NB4 (cell line): Measurements from ENCODE around the gene ZMYND8.
"Not testable (repeated sequence)": the region's sequence is repeated elsewhere in the genome, so short reads cannot be mapped to it uniquely, and the experiment has no call there.

Source experiments
- DNase-seq: peaks from one replicate; pipeline ENCODE4 v3.0.0; 2010; ENCODE audit warnings: low read depth
- H3K4me3 ChIP-seq: one replicate; pipeline ENCODE4 v1.5.1; 2011; ENCODE audit warnings: mild to moderate bottlenecking, low read depth, low read length, moderate library complexity
- MYC ChIP-seq: IDR thresholded peaks from 2 replicates; pipeline ENCODE4 v1.6.1; 2011; ENCODE audit warnings: low read depth, low read length
- POLR2A ChIP-seq: IDR thresholded peaks from 2 replicates; pipeline ENCODE4 v1.6.1; 2011; ENCODE audit warnings: mild to moderate bottlenecking; ENCODE audit not compliant: insufficient read length; ENCODE audit errors: extremely low read depth
- TF ChIP-seq, protein P1 (sequence below): IDR thresholded peaks from one replicate; pipeline ENCODE4 v1.5.1; 2012; ENCODE audit warnings: low read depth, low read length
- TF ChIP-seq, protein P2 (sequence below): IDR thresholded peaks from 2 replicates; pipeline ENCODE4 v1.6.1; 2011; ENCODE audit warnings: low read depth, low read length

ZMYND8 gene

DNA sequence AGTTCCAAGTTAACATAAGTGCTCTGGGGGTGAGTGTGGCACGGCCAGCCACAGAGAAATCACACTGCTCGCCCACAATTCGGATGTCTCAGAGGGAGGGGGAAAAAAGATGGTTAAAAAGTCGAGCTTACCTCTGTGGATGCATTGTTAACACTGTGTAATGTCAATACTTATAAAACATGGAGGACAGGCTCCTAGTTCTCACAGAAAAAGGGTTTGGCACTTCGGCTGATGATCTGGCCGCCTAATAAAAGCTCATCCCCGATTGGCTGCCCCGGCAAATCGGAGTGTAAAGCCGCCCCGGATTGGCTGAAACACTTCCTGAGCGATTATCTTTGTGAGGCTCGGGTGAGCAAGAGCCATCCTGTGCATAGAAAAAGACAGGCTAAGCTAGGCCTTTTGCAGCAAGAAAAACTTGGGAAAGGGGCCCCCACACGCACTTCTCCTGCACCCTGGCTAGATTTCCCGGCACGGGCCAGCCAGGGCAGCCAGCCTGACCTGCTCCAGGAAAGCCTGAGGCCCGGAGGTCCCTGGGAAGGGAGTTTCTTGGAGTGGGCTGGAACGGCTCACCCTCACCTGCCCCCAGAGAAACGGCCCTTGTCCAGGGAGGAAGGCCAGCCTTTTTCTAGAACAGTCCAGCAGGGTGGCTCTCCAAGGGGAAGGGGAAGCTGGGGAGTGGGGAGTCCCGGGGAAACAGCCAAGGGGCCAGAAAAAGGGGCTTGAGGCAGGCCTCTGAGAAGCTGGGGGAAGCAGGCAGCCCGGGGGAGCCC lies at the start of gene ZMYND8:
TSS of gene ZMYND8 (minus strand) at position 174 of the 770 bp plus-strand sequence. CDS start at position 145, 29 bp downstream.
- TF ChIP-seq MYC (0 out of 2 replicates have a peak, but pooled peaks have one; percentile 3), POLR2A (peak; percentile 64)
- TF ChIP-seq, protein P1, sequence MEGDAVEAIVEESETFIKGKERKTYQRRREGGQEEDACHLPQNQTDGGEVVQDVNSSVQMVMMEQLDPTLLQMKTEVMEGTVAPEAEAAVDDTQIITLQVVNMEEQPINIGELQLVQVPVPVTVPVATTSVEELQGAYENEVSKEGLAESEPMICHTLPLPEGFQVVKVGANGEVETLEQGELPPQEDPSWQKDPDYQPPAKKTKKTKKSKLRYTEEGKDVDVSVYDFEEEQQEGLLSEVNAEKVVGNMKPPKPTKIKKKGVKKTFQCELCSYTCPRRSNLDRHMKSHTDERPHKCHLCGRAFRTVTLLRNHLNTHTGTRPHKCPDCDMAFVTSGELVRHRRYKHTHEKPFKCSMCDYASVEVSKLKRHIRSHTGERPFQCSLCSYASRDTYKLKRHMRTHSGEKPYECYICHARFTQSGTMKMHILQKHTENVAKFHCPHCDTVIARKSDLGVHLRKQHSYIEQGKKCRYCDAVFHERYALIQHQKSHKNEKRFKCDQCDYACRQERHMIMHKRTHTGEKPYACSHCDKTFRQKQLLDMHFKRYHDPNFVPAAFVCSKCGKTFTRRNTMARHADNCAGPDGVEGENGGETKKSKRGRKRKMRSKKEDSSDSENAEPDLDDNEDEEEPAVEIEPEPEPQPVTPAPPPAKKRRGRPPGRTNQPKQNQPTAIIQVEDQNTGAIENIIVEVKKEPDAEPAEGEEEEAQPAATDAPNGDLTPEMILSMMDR: no peak
- TF ChIP-seq, protein P2, sequence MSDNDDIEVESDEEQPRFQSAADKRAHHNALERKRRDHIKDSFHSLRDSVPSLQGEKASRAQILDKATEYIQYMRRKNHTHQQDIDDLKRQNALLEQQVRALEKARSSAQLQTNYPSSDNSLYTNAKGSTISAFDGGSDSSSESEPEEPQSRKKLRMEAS: 0 out of 2 replicates have a peak, but pooled peaks have one; percentile 20
- peak within 1 kb of the TSS; percentile 92 for H3K4me3 ChIP-seq
- DNase-seq: peak; percentile 96

DNA sequence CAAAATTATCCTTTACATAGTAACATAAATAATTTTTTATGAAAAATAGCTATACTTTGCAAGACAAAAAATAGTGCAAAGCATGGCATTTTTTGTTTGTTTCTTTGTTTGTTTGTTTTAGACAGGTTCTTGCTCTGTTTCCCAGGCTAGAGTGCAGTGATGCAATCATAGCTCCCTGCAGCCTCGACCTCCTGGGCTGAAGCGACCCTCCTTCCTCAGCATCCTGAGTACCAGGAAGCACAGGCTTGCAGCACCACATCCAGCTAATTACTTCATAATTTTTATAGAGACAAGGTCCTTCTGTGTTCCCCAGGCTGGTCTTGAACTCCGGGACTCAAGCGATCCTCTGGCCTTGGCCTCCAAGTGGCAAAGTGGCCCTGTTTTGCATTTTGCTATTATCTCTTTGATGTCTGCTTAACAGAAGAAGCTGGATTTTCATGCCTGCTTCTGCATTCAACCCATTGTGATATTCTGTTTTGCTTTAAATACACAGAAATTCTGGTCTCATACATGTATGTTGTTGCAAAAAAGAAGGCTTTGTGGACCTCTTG lies 49.4 kb upstream of the ZMYND8 start:
- TF ChIP-seq POLR2A (no peak), MYC (no peak)
- TF ChIP-seq, protein P1: no peak
- TF ChIP-seq, protein P2: no peak
- DNase-seq: peak; percentile 25
- H3K4me3 ChIP-seq: no peak overlapping the region

DNA sequence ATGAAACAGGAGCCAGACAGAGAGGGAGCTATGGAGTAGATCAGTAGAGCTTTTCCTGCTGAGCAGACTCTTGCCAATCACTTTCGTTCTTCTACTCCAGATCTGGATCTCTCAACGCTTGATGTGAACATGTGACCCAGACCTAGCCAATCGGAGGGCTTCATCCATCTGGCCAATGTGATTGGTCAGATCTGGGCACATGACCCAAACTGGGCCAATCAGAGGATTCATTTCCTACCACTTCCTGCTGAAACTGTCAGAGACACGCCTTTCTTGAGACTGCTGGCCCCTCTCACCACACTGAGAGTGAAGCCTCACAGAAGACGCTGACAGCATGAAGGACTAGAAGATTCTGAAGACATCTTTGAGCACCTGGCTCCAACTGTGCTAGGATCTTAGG lies 44.2 kb upstream of the ZMYND8 start:
- peak; percentile 51 for DNase-seq
- no peak overlapping the region for H3K4me3 ChIP-seq
- TF ChIP-seq, protein P1: no peak
- TF ChIP-seq, protein P2: peak; percentile 70

- TF ChIP-seq, protein P2: no peak
- TF ChIP-seq, protein P1: no peak
- TF ChIP-seq MYC: no peak
- no peak for TF ChIP-seq POLR2A
- no peak for DNase-seq
- no peak overlapping the region for H3K4me3 ChIP-seq
Measured at GRCh38 chr20:47397652-47398301, 41.3 kb upstream of the ZMYND8 start.

GRCh38 chr20:47396762-47397476 lies 40.4 kb upstream of the ZMYND8 start:
- TF ChIP-seq POLR2A: no peak
- TF ChIP-seq, protein P1: no peak
- TF ChIP-seq, protein P2: no peak
- TF ChIP-seq MYC: no peak
- no peak overlapping the region for H3K4me3 ChIP-seq
- DNase-seq: no peak

DNA sequence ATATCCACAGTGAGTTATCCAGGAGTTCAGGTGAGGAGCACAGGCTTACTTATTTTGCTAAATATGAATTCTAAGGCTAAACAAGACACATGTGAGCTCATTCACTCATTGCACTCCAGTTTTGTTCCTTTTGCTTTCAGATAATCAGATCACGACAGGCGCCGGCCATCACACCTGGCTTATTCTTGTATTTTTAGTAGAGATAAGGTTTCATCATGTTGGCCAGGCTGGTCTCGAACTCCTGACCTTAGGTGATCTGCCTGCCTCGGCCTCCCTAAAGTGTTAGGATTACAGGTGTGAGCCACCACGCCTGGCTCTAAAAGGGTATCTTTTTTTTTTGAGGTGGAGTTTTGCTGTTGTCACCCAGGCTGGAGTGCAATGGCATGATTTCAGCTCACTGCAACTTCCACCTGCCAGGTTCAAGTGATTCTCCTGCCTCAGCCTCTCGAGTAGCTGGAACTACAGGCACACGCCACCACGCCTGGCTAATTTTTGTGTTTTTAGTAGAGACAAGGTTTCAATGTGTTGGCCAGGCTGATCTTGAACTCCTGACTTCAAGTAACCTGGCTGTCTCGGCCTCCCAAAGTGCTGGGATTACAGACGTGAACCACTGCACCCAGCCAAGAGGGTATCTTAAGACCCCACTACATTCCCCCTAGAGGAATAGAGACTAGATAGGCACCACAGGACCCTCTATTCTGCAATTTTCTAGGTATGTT lies 37.5 kb upstream of the ZMYND8 start:
- H3K4me3 ChIP-seq, DNase-seq: not testable (repeated sequence)
